GM12801 (cell line): ENCODE measurements around the gene CCDC93.

Experiments used
- CTCF ChIP-seq: IDR thresholded peaks from one replicate; pipeline ENCODE4 v1.5.1; 2011; ENCODE audit warnings: control low read depth; ENCODE audit not compliant: insufficient read length; ENCODE audit errors: extremely low read depth

The CCDC93 gene

GRCh38 chr2:117963446-117963845 is 50.4 kb downstream of the CCDC93 start:
- no peak for TF ChIP-seq CTCF

- TF ChIP-seq CTCF = no peak
Observed at GRCh38 chr2:117961201-117961600, 52.7 kb downstream of the CCDC93 start.

- TF ChIP-seq CTCF = no peak
Observed at GRCh38 chr2:117960231-117960630, 53.6 kb downstream of the CCDC93 start.

GRCh38 chr2:117958186-117958585 is 55.7 kb downstream of the CCDC93 start:
- TF ChIP-seq CTCF = no peak

GRCh38 chr2:117957616-117958015 is 56.3 kb downstream of the CCDC93 start:
- no peak for TF ChIP-seq CTCF

GRCh38 chr2:117956036-117956796 is 57.7 kb downstream of the CCDC93 start:
- TF ChIP-seq CTCF = no peak

- no peak for TF ChIP-seq CTCF
Observed at GRCh38 chr2:117953231-117953630, 60.6 kb downstream of the CCDC93 start.
